ENCODE measurements around the gene HIBCH.
"Not testable (repeated sequence)": the region's sequence is repeated elsewhere in the genome, so short reads cannot be mapped to it uniquely, and the experiment has no call there.

The HIBCH gene

DNA sequence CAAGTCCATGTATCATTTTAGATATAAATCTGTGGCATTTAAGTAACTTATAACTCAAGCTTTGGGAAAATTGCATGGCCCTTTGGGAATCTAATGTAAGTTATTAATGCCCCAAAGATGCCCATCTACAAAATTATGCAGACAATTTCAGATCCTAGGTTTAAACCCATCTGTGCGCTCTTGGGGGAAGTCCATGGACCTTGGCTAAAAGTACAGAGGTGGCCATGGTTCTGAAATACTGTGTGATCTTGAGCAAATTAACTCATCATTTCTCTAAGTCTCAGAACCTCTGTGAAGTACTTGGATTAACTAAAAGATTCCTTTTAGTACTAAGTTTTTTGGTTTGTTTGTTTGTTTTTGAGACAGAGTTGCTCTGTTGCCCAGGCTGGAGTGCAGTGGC, 43.3 kb upstream of the HIBCH start:
- Histone ChIP-seq H3K27me3 (ENCODE audit: insufficient read depth, low read depth) (no peaks in the 10 kb centered on the region), H3K27ac (no peak overlapping the region), H3K36me3 (ENCODE audit: insufficient read depth) (no peaks in the 10 kb centered on the region), H3K79me2 (ENCODE audit: insufficient read depth, low read depth) (no peaks in the 10 kb centered on the region), H3K4me3 (IDR thresholded peaks at IDR 0.05; ENCODE audit: insufficient read depth, low read depth, low read length) (no peak overlapping the region), H3K4me2 (no peak overlapping the region), H3K9ac (no peak overlapping the region), H4K20me1 (ENCODE audit: insufficient read depth) (no peaks in the 10 kb centered on the region), H2AFZ (ENCODE audit: low read depth) (no peak overlapping the region), H3K4me1 (ENCODE audit: low read depth, poor library complexity, severe bottlenecking) (peaks cover 15% of the 10 kb centered on the region)
- TF ChIP-seq, protein P1, sequence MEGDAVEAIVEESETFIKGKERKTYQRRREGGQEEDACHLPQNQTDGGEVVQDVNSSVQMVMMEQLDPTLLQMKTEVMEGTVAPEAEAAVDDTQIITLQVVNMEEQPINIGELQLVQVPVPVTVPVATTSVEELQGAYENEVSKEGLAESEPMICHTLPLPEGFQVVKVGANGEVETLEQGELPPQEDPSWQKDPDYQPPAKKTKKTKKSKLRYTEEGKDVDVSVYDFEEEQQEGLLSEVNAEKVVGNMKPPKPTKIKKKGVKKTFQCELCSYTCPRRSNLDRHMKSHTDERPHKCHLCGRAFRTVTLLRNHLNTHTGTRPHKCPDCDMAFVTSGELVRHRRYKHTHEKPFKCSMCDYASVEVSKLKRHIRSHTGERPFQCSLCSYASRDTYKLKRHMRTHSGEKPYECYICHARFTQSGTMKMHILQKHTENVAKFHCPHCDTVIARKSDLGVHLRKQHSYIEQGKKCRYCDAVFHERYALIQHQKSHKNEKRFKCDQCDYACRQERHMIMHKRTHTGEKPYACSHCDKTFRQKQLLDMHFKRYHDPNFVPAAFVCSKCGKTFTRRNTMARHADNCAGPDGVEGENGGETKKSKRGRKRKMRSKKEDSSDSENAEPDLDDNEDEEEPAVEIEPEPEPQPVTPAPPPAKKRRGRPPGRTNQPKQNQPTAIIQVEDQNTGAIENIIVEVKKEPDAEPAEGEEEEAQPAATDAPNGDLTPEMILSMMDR (conservative IDR thresholded peaks at IDR 0.05; ENCODE audit: low read depth, low read length), result no peak

DNA sequence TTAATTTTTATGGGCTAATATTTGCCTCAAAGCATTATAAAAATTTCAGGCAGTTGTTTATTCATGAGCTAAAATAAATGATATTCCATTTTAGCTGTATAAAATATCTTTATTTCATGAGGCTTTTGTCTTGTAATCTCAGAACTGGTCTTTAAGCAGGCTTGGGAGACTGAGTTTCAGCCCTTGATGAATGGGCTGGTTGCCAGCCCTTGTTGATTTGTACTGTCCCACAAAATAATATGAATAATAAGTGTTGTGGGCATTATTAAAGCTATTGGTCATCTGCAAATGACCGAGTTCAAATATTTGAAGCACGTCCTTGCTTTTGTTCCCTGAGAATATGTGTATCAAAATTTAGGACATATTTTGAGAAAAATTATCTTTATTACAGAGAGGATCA, 41.9 kb upstream of the HIBCH start:
- Histone ChIP-seq H3K9ac (no peak overlapping the region), H2AFZ (ENCODE audit: low read depth) (no peak overlapping the region), H3K4me2 (no peak overlapping the region), H3K27me3 (ENCODE audit: insufficient read depth, low read depth) (no peaks in the 10 kb centered on the region), H4K20me1 (ENCODE audit: insufficient read depth) (no peaks in the 10 kb centered on the region), H3K4me3 (IDR thresholded peaks at IDR 0.05; ENCODE audit: insufficient read depth, low read depth, low read length) (no peak overlapping the region), H3K79me2 (ENCODE audit: insufficient read depth, low read depth) (no peaks in the 10 kb centered on the region), H3K27ac (no peak overlapping the region), H3K4me1 (ENCODE audit: low read depth, poor library complexity, severe bottlenecking) (peaks cover 15% of the 10 kb centered on the region), H3K36me3 (ENCODE audit: insufficient read depth) (no peaks in the 10 kb centered on the region)
- TF ChIP-seq, protein P1 (conservative IDR thresholded peaks at IDR 0.05; ENCODE audit: low read depth, low read length), result no peak

DNA sequence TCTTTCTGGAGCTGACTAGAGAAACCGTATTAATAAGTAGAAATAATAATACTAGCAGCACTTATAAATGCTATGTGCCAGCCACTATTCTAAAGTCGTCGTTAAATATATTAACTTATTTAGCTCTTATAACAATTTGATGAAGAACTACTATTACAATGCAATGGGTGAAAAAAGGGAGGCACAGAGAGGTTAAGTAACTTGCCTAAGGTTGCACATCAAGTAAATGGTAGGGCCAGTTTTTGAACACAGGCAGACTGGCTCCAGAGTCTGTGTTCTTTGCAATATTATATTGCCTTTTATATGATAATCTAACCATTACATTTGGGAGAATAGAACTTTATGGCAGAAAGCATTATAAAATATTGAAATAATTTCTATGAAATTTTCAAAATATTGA, 41.3 kb upstream of the HIBCH start:
- TF ChIP-seq, protein P1 (conservative IDR thresholded peaks at IDR 0.05; ENCODE audit: low read depth, low read length), result no peak
- H3K4me3 ChIP-seq (IDR thresholded peaks at IDR 0.05; ENCODE audit: insufficient read depth, low read depth, low read length), result no peak overlapping the region
- H3K4me1 ChIP-seq (ENCODE audit: low read depth, poor library complexity, severe bottlenecking), result peaks cover 15% of the 10 kb centered on the region
- no peaks in the 10 kb centered on the region for H3K27me3 ChIP-seq (ENCODE audit: insufficient read depth, low read depth)
- no peak overlapping the region for H3K27ac ChIP-seq
- H3K9ac ChIP-seq, result no peak overlapping the region
- no peaks in the 10 kb centered on the region for H4K20me1 ChIP-seq (ENCODE audit: insufficient read depth)
- no peaks in the 10 kb centered on the region for H3K36me3 ChIP-seq (ENCODE audit: insufficient read depth)
- no peaks in the 10 kb centered on the region for H3K79me2 ChIP-seq (ENCODE audit: insufficient read depth, low read depth)
- H2AFZ ChIP-seq (ENCODE audit: low read depth), result no peak overlapping the region
- H3K4me2 ChIP-seq, result no peak overlapping the region

DNA sequence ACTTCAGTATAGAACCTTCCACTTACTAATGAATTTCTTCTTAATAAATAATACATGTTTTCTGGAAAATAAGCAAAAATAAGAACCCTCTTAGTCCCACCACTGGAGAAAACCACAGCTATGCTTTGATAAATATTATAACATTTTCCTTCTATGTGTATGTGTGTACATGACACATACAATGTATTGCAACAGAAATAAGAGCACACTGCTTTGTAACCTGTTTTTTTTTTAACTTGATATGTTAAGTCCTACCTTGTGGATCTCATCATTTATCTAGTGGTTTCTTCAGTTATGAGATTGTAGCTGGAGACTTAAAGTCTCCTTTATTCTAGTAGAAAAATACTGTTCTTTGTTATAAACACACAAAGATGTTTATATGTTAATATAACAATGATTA, 40.9 kb upstream of the HIBCH start:
- H3K27ac ChIP-seq, result 0 out of 2 replicates have a peak overlapping the region, but pooled peaks have one; percentile 27
- H4K20me1 ChIP-seq (ENCODE audit: insufficient read depth), result no peaks in the 10 kb centered on the region
- no peaks in the 10 kb centered on the region for H3K79me2 ChIP-seq (ENCODE audit: insufficient read depth, low read depth)
- H3K27me3 ChIP-seq (ENCODE audit: insufficient read depth, low read depth), result no peaks in the 10 kb centered on the region
- peak overlapping the region; percentile 78; the same call in 1 of the 2 replicates for H2AFZ ChIP-seq (ENCODE audit: low read depth)
- TF ChIP-seq, protein P1 (conservative IDR thresholded peaks at IDR 0.05; ENCODE audit: low read depth, low read length), result no peak
- H3K4me1 ChIP-seq (ENCODE audit: low read depth, poor library complexity, severe bottlenecking), result peaks cover 15% of the 10 kb centered on the region
- peak overlapping the region; percentile 73 for H3K4me2 ChIP-seq
- no peak overlapping the region for H3K4me3 ChIP-seq (IDR thresholded peaks at IDR 0.05; ENCODE audit: insufficient read depth, low read depth, low read length)
- H3K36me3 ChIP-seq (ENCODE audit: insufficient read depth), result no peaks in the 10 kb centered on the region
- 0 out of 2 replicates have a peak overlapping the region, but pooled peaks have one; percentile 19 for H3K9ac ChIP-seq

DNA sequence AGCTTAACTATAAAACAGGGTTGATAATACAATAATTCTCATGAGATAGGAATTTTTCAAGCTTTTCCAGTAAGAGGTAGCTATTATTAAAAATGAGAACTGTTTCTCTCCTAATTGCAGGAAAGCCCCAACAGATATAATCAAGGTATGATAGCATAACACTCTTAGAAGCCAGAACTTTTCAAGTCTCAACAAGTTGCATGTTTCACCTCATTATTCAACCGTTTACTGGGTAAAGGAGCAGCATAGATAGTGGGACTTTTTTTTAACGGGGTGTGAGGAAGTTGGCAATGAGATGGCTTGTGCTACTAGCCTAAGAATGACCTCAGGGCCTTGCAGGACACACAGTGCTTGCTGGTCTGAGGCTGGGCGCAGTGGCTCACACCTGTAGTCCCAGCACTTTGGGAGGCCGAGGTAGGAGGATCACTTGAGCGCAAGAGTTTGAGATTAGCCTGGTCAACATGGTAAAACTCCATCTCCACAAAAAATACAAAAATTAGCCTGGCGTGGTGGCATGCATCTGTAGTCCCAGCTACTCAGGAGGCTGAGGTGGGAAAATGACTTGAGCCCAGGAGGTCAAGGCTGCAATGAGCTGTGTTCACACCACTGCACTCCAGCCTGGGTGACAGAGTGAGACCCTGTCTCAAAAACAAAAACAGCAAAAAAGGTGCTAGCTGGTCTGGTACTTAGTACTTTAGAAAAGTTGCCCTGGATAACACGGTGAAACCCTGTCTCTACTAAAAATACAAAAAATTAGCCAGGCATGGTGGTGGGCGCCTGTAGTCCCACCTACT, 39.2 kb upstream of the HIBCH start:
- H4K20me1 ChIP-seq (ENCODE audit: insufficient read depth); H3K27ac ChIP-seq; H3K27me3 ChIP-seq (ENCODE audit: insufficient read depth, low read depth); H3K36me3 ChIP-seq (ENCODE audit: insufficient read depth); H3K9ac ChIP-seq; H3K79me2 ChIP-seq (ENCODE audit: insufficient read depth, low read depth); H3K4me3 ChIP-seq (IDR thresholded peaks at IDR 0.05; ENCODE audit: insufficient read depth, low read depth, low read length); H2AFZ ChIP-seq (ENCODE audit: low read depth); H3K4me2 ChIP-seq: not testable (repeated sequence)
- peaks cover 15% of the 10 kb centered on the region for H3K4me1 ChIP-seq (ENCODE audit: low read depth, poor library complexity, severe bottlenecking)
